ENCODE data around the gene SAPCD1. TPM values are rescaled to one million over a fixed set of nuclear protein-coding genes. Genes with fewer than 3 reads are reported as not detected.

The SAPCD1 gene
- total RNA-seq, 2 experiments from 2014 or later = 11.3 to 13.2 TPM

GRCh38 chr6:31730631-31731086 lies 31.8 kb upstream of the SAPCD1 start:
- Mint-ChIP-seq H3K36me3 (peaks cover 46% of the 10 kb centered on the region), H3K4me1 (ENCODE audit: low read depth) (peaks cover 67% of the 10 kb centered on the region), H3K4me3 (no peak overlapping the region), H3K27me3 (no peaks in the 10 kb centered on the region), H3K9me3 (no peaks in the 10 kb centered on the region), H3K27ac (peak overlapping the region; percentile 10)
- ChIA-PET POLR2A (interaction anchor here (1.5 to 2.5 kb wide), 2 partner anchors 8 to 104 kb away, joined by 5 to 11 read pairs; partner anchors contain the start of gene MSH5), CTCF (interaction anchor here (1.0 to 4.2 kb wide), 13 partner anchors 9 to 161 kb away, joined by 4 to 40 read pairs (median 6); partner anchors contain the start of genes ABHD16A, HSPA1A, HSPA1L and LSM2)
- intact Hi-C loops (cut with micrococcal nuclease) = loop anchor here (10.0 kb wide), 2 partner anchors 244 to 1166 kb away; partner anchors contain the start of gene DXO
- no peak for DNase-seq

- ChIA-PET CTCF (interaction anchor here (1.4 to 3.6 kb wide), 4 partner anchors 38 to 99 kb away, joined by 5 to 30 read pairs (median 17); partner anchors contain the start of gene LY6G5C), POLR2A (interaction anchor here (1.1 to 1.2 kb wide), 2 partner anchors 91 to 131 kb away, joined by 3 to 5 read pairs; no protein-coding TSS in a partner anchor)
- peaks cover 51% of the 10 kb centered on the region for H3K36me3 Mint-ChIP-seq
- H3K27me3 Mint-ChIP-seq = no peaks in the 10 kb centered on the region
- no peaks in the 10 kb centered on the region for H3K9me3 Mint-ChIP-seq
- no peak overlapping the region for H3K4me3 Mint-ChIP-seq
- no peak overlapping the region for H3K27ac Mint-ChIP-seq
- intact Hi-C loops (cut with micrococcal nuclease) = loop anchor here (10.0 kb wide), 2 partner anchors 243 to 1167 kb away; partner anchors contain the start of gene DXO
- no peak for DNase-seq
- peaks cover 59% of the 10 kb centered on the region for H3K4me1 Mint-ChIP-seq (ENCODE audit: low read depth)
These were observed 30.4 kb upstream of the SAPCD1 start for GRCh38 chr6:31732029-31732428.

- H3K4me1 Mint-ChIP-seq (ENCODE audit: low read depth) = peaks cover 64% of the 10 kb centered on the region
- POLR2A ChIA-PET = interaction anchor here (1.1 kb wide), 1 partner anchor 81 kb away, joined by 4 read pairs; the partner anchor contains the start of gene BAG6
- H3K36me3 Mint-ChIP-seq = peaks cover 51% of the 10 kb centered on the region
- CTCF ChIA-PET = interaction anchor here (0.6 to 8.1 kb wide), 3 partner anchors 36 to 462 kb away, joined by 3 to 67 read pairs (median 6); no protein-coding TSS in a partner anchor
- H3K4me3 Mint-ChIP-seq = peak overlapping the region; percentile 98
- no peak for DNase-seq
- H3K9me3 Mint-ChIP-seq = no peaks in the 10 kb centered on the region
- H3K27me3 Mint-ChIP-seq = no peaks in the 10 kb centered on the region
- H3K27ac Mint-ChIP-seq = peak overlapping the region; percentile 88
- intact Hi-C loops (cut with micrococcal nuclease) = loop anchor here (10.0 kb wide), 2 partner anchors 241 to 1169 kb away; partner anchors contain the start of gene DXO
These were observed 28.7 kb upstream of the SAPCD1 start for GRCh38 chr6:31733734-31734133.

GRCh38 chr6:31734247-31734820 lies 28.1 kb upstream of the SAPCD1 start:
- H3K4me1 Mint-ChIP-seq (ENCODE audit: low read depth) = peaks cover 64% of the 10 kb centered on the region
- POLR2A ChIA-PET = interaction anchor here (0.7 to 3.0 kb wide), 4 partner anchors 73 to 193 kb away, joined by 3 to 15 read pairs (median 3); partner anchors contain the start of genes DDX39B, HSPA1B and LSM2
- H3K4me3 Mint-ChIP-seq = peak overlapping the region; percentile 98
- intact Hi-C loops (cut with micrococcal nuclease) = loop anchor here (10.0 kb wide), 2 partner anchors 240 to 1170 kb away; partner anchors contain the start of gene DXO
- H3K36me3 Mint-ChIP-seq = peaks cover 49% of the 10 kb centered on the region
- peak overlapping the region; percentile 88 for H3K27ac Mint-ChIP-seq
- CTCF ChIA-PET = interaction anchor here (0.6 to 8.1 kb wide), 3 partner anchors 37 to 461 kb away, joined by 3 to 67 read pairs (median 3); partner anchors contain the start of gene LY6G5C
- no peaks in the 10 kb centered on the region for H3K9me3 Mint-ChIP-seq
- DNase-seq = no peak
- H3K27me3 Mint-ChIP-seq = no peaks in the 10 kb centered on the region

GRCh38 chr6:31734821-31735406 lies 27.5 kb upstream of the SAPCD1 start:
- DNase-seq = peak; percentile 76
- peaks cover 65% of the 10 kb centered on the region for H3K4me1 Mint-ChIP-seq (ENCODE audit: low read depth)
- H3K27ac Mint-ChIP-seq = peak overlapping the region; percentile 88
- no peaks in the 10 kb centered on the region for H3K27me3 Mint-ChIP-seq
- peaks cover 50% of the 10 kb centered on the region for H3K36me3 Mint-ChIP-seq
- ChIA-PET POLR2A (interaction anchor here (0.6 to 3.0 kb wide), 7 partner anchors 49 to 194 kb away, joined by 3 to 15 read pairs (median 3); partner anchors contain the start of genes DDX39B, HSPA1B and LSM2), CTCF (interaction anchor here (1.3 to 8.1 kb wide), 4 partner anchors 36 to 95 kb away, joined by 3 to 67 read pairs (median 7); partner anchors contain the start of gene LY6G5C)
- intact Hi-C loops (cut with micrococcal nuclease) = loop anchor here (5.0 to 10.0 kb wide), 4 partner anchors 188 to 1170 kb away; partner anchors contain the start of genes ATP6V1G2, DXO, NFKBIL1 and PSMB8
- no peaks in the 10 kb centered on the region for H3K9me3 Mint-ChIP-seq
- peak overlapping the region; percentile 98 for H3K4me3 Mint-ChIP-seq

GRCh38 chr6:31736021-31736767 lies 26.3 kb upstream of the SAPCD1 start, which contains the start of gene CLIC1:
Gene CLIC1, minus strand, starts transcription at chr6:31736530. Its CDS starts 230 bp downstream, at chr6:31736300.
- Mint-ChIP-seq H3K36me3 (peaks cover 52% of the 10 kb centered on the region), H3K27ac (peak within 1 kb of the TSS; percentile 88), H3K27me3 (no peaks in the 10 kb centered on the region), H3K4me3 (peak within 1 kb of the TSS; percentile 98), H3K9me3 (no peaks in the 10 kb centered on the region), H3K4me1 (ENCODE audit: low read depth) (peaks cover 64% of the 10 kb centered on the region)
- POLR2A ChIA-PET = interaction anchor here (0.6 to 3.4 kb wide), 8 partner anchors 10 to 94 kb away, joined by 3 to 15 read pairs (median 3); partner anchors contain the start of genes GPANK1 and HSPA1B
- CTCF ChIA-PET = interaction anchor here (1.1 to 8.1 kb wide), 4 partner anchors 35 to 94 kb away, joined by 3 to 67 read pairs (median 7); no protein-coding TSS in a partner anchor
- peak; percentile 91 for DNase-seq
- intact Hi-C loops (cut with micrococcal nuclease) = loop anchor here (5.0 to 10.0 kb wide), 4 partner anchors 189 to 1171 kb away; partner anchors contain the start of genes ATP6V1G2, DXO, NFKBIL1 and PSMB8

- Mint-ChIP-seq H3K4me1 (ENCODE audit: low read depth) (peaks cover 66% of the 10 kb centered on the region), H3K9me3 (no peaks in the 10 kb centered on the region), H3K27ac (peak overlapping the region; percentile 88), H3K4me3 (peak overlapping the region; percentile 98), H3K27me3 (no peaks in the 10 kb centered on the region), H3K36me3 (peaks cover 55% of the 10 kb centered on the region)
- DNase-seq = no peak
- POLR2A ChIA-PET = interaction anchor here (0.7 to 3.4 kb wide), 6 partner anchors 76 to 99 kb away, joined by 3 to 15 read pairs (median 8); partner anchors contain the start of genes HSPA1A, HSPA1B and HSPA1L
- intact Hi-C loops (cut with micrococcal nuclease) = loop anchor here (5.0 to 10.0 kb wide), 4 partner anchors 190 to 1172 kb away; partner anchors contain the start of genes ATP6V1G2, DXO, NFKBIL1 and PSMB8
- CTCF ChIA-PET = interaction anchor here (1.1 to 8.1 kb wide), 8 partner anchors 34 to 94 kb away, joined by 3 to 67 read pairs (median 7); no protein-coding TSS in a partner anchor
These were observed 25.6 kb upstream of the SAPCD1 start for GRCh38 chr6:31736768-31737314.

GRCh38 chr6:31737315-31737990 lies 25.0 kb upstream of the SAPCD1 start:
- ChIA-PET CTCF (interaction anchor here (0.6 to 8.1 kb wide), 14 partner anchors 8 to 186 kb away, joined by 3 to 67 read pairs (median 8); partner anchors contain the start of genes DDAH2, GPANK1, LSM2 and VARS1), POLR2A (interaction anchor here (0.8 to 3.4 kb wide), 11 partner anchors 8 to 1234 kb away, joined by 3 to 15 read pairs (median 6); partner anchors contain the start of genes ABHD16A, ATF6B, DDAH2 and HSPA1A)
- no peaks in the 10 kb centered on the region for H3K9me3 Mint-ChIP-seq
- peak overlapping the region; percentile 88 for H3K27ac Mint-ChIP-seq
- no peaks in the 10 kb centered on the region for H3K27me3 Mint-ChIP-seq
- peaks cover 52% of the 10 kb centered on the region for H3K36me3 Mint-ChIP-seq
- peak overlapping the region; percentile 98 for H3K4me3 Mint-ChIP-seq
- peaks cover 63% of the 10 kb centered on the region for H3K4me1 Mint-ChIP-seq (ENCODE audit: low read depth)
- intact Hi-C loops (cut with micrococcal nuclease) = loop anchor here (5.0 to 10.0 kb wide), 4 partner anchors 190 to 1173 kb away; partner anchors contain the start of genes ATP6V1G2, DXO, NFKBIL1 and PSMB8
- DNase-seq = peak; percentile 42

GRCh38 chr6:31737991-31738979 lies 24.2 kb upstream of the SAPCD1 start:
- Mint-ChIP-seq H3K36me3 (peaks cover 56% of the 10 kb centered on the region), H3K4me1 (ENCODE audit: low read depth) (peaks cover 61% of the 10 kb centered on the region)
- CTCF ChIA-PET = interaction anchor here (0.6 to 8.1 kb wide), 18 partner anchors 9 to 187 kb away, joined by 3 to 67 read pairs (median 4); partner anchors contain the start of genes DDAH2, GPANK1, HSPA1A and HSPA1B

More at GRCh38 chr6:31737991-31738979, 24.2 kb upstream of the SAPCD1 start:
- intact Hi-C loops (cut with micrococcal nuclease) = loop anchor here (1.0 to 10.0 kb wide), 12 partner anchors 31 to 1173 kb away; partner anchors contain the start of genes ABHD16A, ATP6V1G2, BAG6 and DXO
- Mint-ChIP-seq H3K9me3 (no peaks in the 10 kb centered on the region), H3K4me3 (peak overlapping the region; percentile 98), H3K27me3 (no peaks in the 10 kb centered on the region), H3K27ac (peak overlapping the region; percentile 88)
- peak; percentile 83 for DNase-seq
- POLR2A ChIA-PET = interaction anchor here (0.7 to 3.4 kb wide), 16 partner anchors 9 to 1233 kb away, joined by 3 to 15 read pairs (median 4); partner anchors contain the start of genes ABHD16A, ATF6B, DDAH2 and HSPA1A
